Trophoblast cell (in vitro differentiated cells and primary cell): ENCODE results near the gene TEX35.

Source experiments
- DNase-seq, 2 donors: peaks; one replicate each; pipeline ENCODE4 v3.0.0-alpha.2; 2016
- H2AFZ ChIP-seq: 2 replicates; pipeline ENCODE4 v1.6.1; 2013; ENCODE audit warnings: low read length, moderate library complexity, mild to moderate bottlenecking; ENCODE audit not compliant: insufficient read depth, poor library complexity
- H2AK5ac ChIP-seq: 2 replicates; pipeline ENCODE4 v1.6.1; 2013; ENCODE audit warnings: mild to moderate bottlenecking, low read length
- H2BK120ac ChIP-seq: 2 replicates; pipeline ENCODE4 v1.6.1; 2013; ENCODE audit warnings: low read length, mild to moderate bottlenecking, moderate library complexity; ENCODE audit not compliant: insufficient read depth, poor library complexity
- H2BK12ac ChIP-seq: 2 replicates; pipeline ENCODE4 v1.6.1; 2013; ENCODE audit warnings: mild to moderate bottlenecking, low read length, moderate library complexity
- H2BK5ac ChIP-seq: 2 replicates; pipeline ENCODE4 v1.6.1; 2013; ENCODE audit warnings: low read length, low read depth, moderate library complexity, mild to moderate bottlenecking; ENCODE audit not compliant: poor library complexity
- H3K14ac ChIP-seq: 2 replicates; pipeline ENCODE4 v1.6.1; 2013; ENCODE audit warnings: mild to moderate bottlenecking, low read length
- H3K18ac ChIP-seq: 2 replicates; pipeline ENCODE4 v1.6.1; 2013; ENCODE audit warnings: mild to moderate bottlenecking, low read length
- H3K23ac ChIP-seq: 2 replicates; pipeline ENCODE4 v1.6.1; 2013; ENCODE audit warnings: low read length
- H3K27ac ChIP-seq: 2 replicates; pipeline ENCODE4 v1.5.1; 2013; ENCODE audit warnings: low read depth, mild to moderate bottlenecking, inconsistent platforms, low read length, moderate library complexity
- H3K27me3 ChIP-seq: 2 replicates; pipeline ENCODE4 v1.6.1; 2013; ENCODE audit warnings: inconsistent platforms, mild to moderate bottlenecking, low read length, moderate library complexity; ENCODE audit not compliant: insufficient read depth
- H3K36me3 ChIP-seq, 2 experiments: 1 replicate in 1 of 2; 2 replicates in 1 of 2; pipeline ENCODE4 v1.6.1; 2013; ENCODE audit warnings: low read length in 2 of 2, mild to moderate bottlenecking in 2 of 2, moderate library complexity in 1 of 2; ENCODE audit not compliant: insufficient read depth in 2 of 2, control insufficient read depth in 1 of 2
- H3K4ac ChIP-seq: 2 replicates; pipeline ENCODE4 v1.6.1; 2013; ENCODE audit warnings: low read depth, mild to moderate bottlenecking, low read length, moderate library complexity
- H3K4me1 ChIP-seq, 2 experiments: 1 replicate in 1 of 2; 2 replicates in 1 of 2; pipeline ENCODE4 v1.6.1; 2013; ENCODE audit warnings: low read length in 2 of 2, mild to moderate bottlenecking in 2 of 2, moderate library complexity in 1 of 2; ENCODE audit not compliant: insufficient read depth in 2 of 2, control insufficient read depth in 1 of 2
- H3K4me2 ChIP-seq: 2 replicates; pipeline ENCODE4 v1.6.1; 2013; ENCODE audit warnings: inconsistent platforms, mild to moderate bottlenecking, low read length, moderate library complexity
- H3K4me3 ChIP-seq: 2 replicates; pipeline ENCODE4 v1.5.1; 2013; ENCODE audit warnings: mild to moderate bottlenecking, low read depth, low read length, inconsistent platforms
- H3K79me1 ChIP-seq: one replicate; pipeline ENCODE4 v1.6.1; 2013; ENCODE audit warnings: low read length
- H3K79me2 ChIP-seq: 2 replicates; pipeline ENCODE4 v1.6.1; 2013; ENCODE audit warnings: low read length, mild to moderate bottlenecking; ENCODE audit not compliant: control insufficient read depth, insufficient read depth, poor library complexity
- H3K9ac ChIP-seq: 2 replicates; pipeline ENCODE4 v1.6.1; 2013; ENCODE audit warnings: mild to moderate bottlenecking, low read length
- H3K9me3 ChIP-seq: 2 replicates; pipeline ENCODE4 v1.6.1; 2013; ENCODE audit warnings: low read depth, mild to moderate bottlenecking, control low read depth, inconsistent platforms, low read length; ENCODE audit not compliant: insufficient read depth
- H4K12ac ChIP-seq: 2 replicates; pipeline ENCODE4 v1.6.1; 2013; ENCODE audit warnings: low read depth, mild to moderate bottlenecking, low read length, moderate library complexity
- H4K8ac ChIP-seq: 2 replicates; pipeline ENCODE4 v1.6.1; 2013; ENCODE audit warnings: low read depth, mild to moderate bottlenecking, low read length, moderate library complexity
- H4K91ac ChIP-seq: one replicate; pipeline ENCODE4 v1.6.1; 2013; ENCODE audit warnings: low read depth, mild to moderate bottlenecking, low read length, moderate library complexity
- WGBS: extraction: QIAGEN DNeasy Blood & Tissue Kit; methylation state at CpG from one replicate; pipeline ENCODE4 v1.1.7; 2013; ENCODE audit warnings: missing lambda C conversion rate; ENCODE audit not compliant: insufficient read length, insufficient coverage; ENCODE audit errors: extremely low coverage; 5-methylcytosine and 5-hydroxymethylcytosine counted together

Gene TEX35

DNA sequence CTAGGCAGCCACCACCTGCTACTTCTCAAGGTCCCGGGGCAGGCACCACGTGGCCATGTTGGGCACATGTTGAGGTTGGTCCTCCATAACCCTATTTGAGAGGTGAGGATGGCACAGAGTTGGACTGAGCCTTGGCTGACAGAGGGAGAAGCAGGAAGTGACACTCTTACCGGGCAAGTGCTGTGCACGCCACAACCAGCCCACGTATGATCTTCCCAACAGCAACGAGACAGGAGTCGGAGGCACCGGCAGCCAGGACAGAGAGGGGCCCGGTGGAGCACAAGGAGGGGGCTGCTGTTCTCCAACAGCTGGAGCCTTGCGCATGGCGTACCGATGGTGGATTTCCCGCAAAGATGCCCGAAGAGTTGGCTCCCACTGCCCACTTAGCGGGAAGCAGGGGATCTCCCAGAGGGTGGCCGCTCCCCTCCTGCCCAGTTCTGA, 19.6 kb upstream of the TEX35 start:
- H3K18ac ChIP-seq: no peak overlapping the region
- H2BK120ac ChIP-seq: no peak overlapping the region
- H3K14ac ChIP-seq: no peak overlapping the region
- H3K27ac ChIP-seq: no peak overlapping the region
- H2AFZ ChIP-seq: no peak overlapping the region
- no peak overlapping the region for H2BK12ac ChIP-seq
- no peak for DNase-seq
- H3K4ac ChIP-seq: no peak overlapping the region
- no peak overlapping the region for H4K8ac ChIP-seq
- H4K91ac ChIP-seq: no peak overlapping the region
- H2BK5ac ChIP-seq: no peak overlapping the region
- H3K4me3 ChIP-seq: no peak overlapping the region
- H3K23ac ChIP-seq: no peak overlapping the region
- no peak overlapping the region for H4K12ac ChIP-seq
- no peaks in the 10 kb centered on the region for H3K4me1 ChIP-seq
- no peak overlapping the region for H2AK5ac ChIP-seq
- H3K4me2 ChIP-seq: no peak overlapping the region
- WGBS: no CpG with 5 or more reads among the region's 16 CpGs
- no peaks in the 10 kb centered on the region for H3K36me3 ChIP-seq
- H3K79me2 ChIP-seq: no peaks in the 10 kb centered on the region
- H3K27me3 ChIP-seq: no peaks in the 10 kb centered on the region
- H3K9ac ChIP-seq: no peak overlapping the region
- no peaks in the 10 kb centered on the region for H3K79me1 ChIP-seq
- peaks cover 3% of the 10 kb centered on the region for H3K9me3 ChIP-seq

- H3K9me3 ChIP-seq: peaks cover 3% of the 10 kb centered on the region
- no peak overlapping the region for H2BK120ac ChIP-seq
- no peak overlapping the region for H3K4ac ChIP-seq
- no peak overlapping the region for H3K14ac ChIP-seq
- no CpG with 5 or more reads among the region's 13 CpGs for WGBS
- H3K27ac ChIP-seq: no peak overlapping the region
- no peak overlapping the region for H2BK12ac ChIP-seq
- no peak overlapping the region for H4K8ac ChIP-seq
- H3K79me1 ChIP-seq: no peaks in the 10 kb centered on the region
- H2AK5ac ChIP-seq: no peak overlapping the region
- no peak overlapping the region for H3K23ac ChIP-seq
- no peaks in the 10 kb centered on the region for H3K27me3 ChIP-seq
- no peak overlapping the region for H3K9ac ChIP-seq
- H4K91ac ChIP-seq: no peak overlapping the region
- no peak overlapping the region for H2AFZ ChIP-seq
- H3K79me2 ChIP-seq: no peaks in the 10 kb centered on the region
- H3K4me2 ChIP-seq: no peak overlapping the region
- no peaks in the 10 kb centered on the region for H3K4me1 ChIP-seq
- no peaks in the 10 kb centered on the region for H3K36me3 ChIP-seq
- H4K12ac ChIP-seq: no peak overlapping the region
- H3K4me3 ChIP-seq: no peak overlapping the region
- H2BK5ac ChIP-seq: no peak overlapping the region
- no peak for DNase-seq
- no peak overlapping the region for H3K18ac ChIP-seq
Measured at GRCh38 chr1:178494569-178494971, 18.3 kb upstream of the TEX35 start.

GRCh38 chr1:178495158-178495557, 17.8 kb upstream of the TEX35 start:
- no peak overlapping the region for H4K12ac ChIP-seq
- no peaks in the 10 kb centered on the region for H3K27me3 ChIP-seq
- H3K79me1 ChIP-seq: no peaks in the 10 kb centered on the region
- no peak overlapping the region for H2BK5ac ChIP-seq
- H3K36me3 ChIP-seq: no peaks in the 10 kb centered on the region
- no peak overlapping the region for H3K23ac ChIP-seq
- H4K91ac ChIP-seq: no peak overlapping the region
- no peak overlapping the region for H2BK12ac ChIP-seq
- WGBS: no CpG with 5 or more reads among the region's 1 CpG
- no peak overlapping the region for H3K4me2 ChIP-seq
- DNase-seq: no peak
- H2BK120ac ChIP-seq: no peak overlapping the region
- no peak overlapping the region for H3K4ac ChIP-seq
- H3K9me3 ChIP-seq: peaks cover 3% of the 10 kb centered on the region
- no peaks in the 10 kb centered on the region for H3K79me2 ChIP-seq
- no peak overlapping the region for H3K9ac ChIP-seq
- no peak overlapping the region for H3K18ac ChIP-seq
- no peak overlapping the region for H4K8ac ChIP-seq
- H3K4me3 ChIP-seq: no peak overlapping the region
- H3K27ac ChIP-seq: no peak overlapping the region
- H2AK5ac ChIP-seq: no peak overlapping the region
- no peak overlapping the region for H2AFZ ChIP-seq
- no peak overlapping the region for H3K14ac ChIP-seq
- H3K4me1 ChIP-seq: no peaks in the 10 kb centered on the region

DNA sequence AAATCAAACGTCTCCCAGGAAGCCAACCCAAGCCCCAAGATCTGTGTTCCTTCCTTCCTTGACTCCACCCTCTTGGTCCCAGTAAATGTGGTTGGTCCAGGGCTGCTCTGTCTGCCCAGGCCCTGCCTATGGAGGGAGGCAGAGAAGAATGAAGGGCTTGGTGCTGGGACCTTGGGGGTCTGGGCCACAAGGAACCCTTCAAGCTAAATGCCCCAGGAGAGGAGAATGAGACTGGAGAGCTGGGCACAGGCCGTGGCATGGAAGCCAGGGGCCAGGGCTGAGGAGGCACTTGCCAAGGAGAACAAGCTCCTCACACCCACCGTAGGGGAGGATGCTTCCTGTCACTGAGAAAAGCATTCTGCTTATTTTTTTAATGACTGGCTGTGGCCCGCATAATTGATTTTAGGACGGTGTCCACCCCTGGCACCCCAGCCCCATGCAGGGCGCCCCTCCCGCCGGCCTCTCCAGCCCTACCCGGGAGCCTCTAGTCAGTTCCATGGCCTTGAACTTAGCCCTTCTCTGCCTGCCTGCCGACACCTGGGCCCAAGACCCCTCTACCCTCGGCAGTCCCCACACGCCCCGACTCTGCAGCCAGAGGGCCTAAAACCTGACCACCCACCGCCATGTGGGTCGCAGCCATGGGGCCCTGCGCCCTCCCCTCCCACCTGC, 17.0 kb upstream of the TEX35 start:
- H3K18ac ChIP-seq: no peak overlapping the region
- DNase-seq: no peak

More for the DNA sequence above, 17.0 kb upstream of the TEX35 start:
- Histone ChIP-seq H3K9ac (no peak overlapping the region), H2BK12ac (no peak overlapping the region), H3K4me2 (no peak overlapping the region), H3K79me2 (no peaks in the 10 kb centered on the region), H3K36me3 (no peaks in the 10 kb centered on the region), H3K4me3 (no peak overlapping the region), H3K14ac (no peak overlapping the region), H3K79me1 (no peaks in the 10 kb centered on the region), H2BK5ac (no peak overlapping the region), H2AFZ (no peak overlapping the region), H2AK5ac (no peak overlapping the region), H2BK120ac (no peak overlapping the region), H3K27ac (no peak overlapping the region), H3K9me3 (peaks cover 3% of the 10 kb centered on the region), H4K91ac (no peak overlapping the region), H3K4ac (no peak overlapping the region), H3K27me3 (no peaks in the 10 kb centered on the region), H3K4me1 (no peaks in the 10 kb centered on the region), H4K12ac (no peak overlapping the region), H3K23ac (no peak overlapping the region), H4K8ac (no peak overlapping the region)
- WGBS: no CpG with 5 or more reads among the region's 16 CpGs
